ENCODE measurements around the gene LAMB3. TPM values are rescaled to one million over a fixed set of nuclear protein-coding genes. Genes with fewer than 3 reads are reported as not detected.

LAMB3 gene
- 1.3 TPM for total RNA-seq

DNA sequence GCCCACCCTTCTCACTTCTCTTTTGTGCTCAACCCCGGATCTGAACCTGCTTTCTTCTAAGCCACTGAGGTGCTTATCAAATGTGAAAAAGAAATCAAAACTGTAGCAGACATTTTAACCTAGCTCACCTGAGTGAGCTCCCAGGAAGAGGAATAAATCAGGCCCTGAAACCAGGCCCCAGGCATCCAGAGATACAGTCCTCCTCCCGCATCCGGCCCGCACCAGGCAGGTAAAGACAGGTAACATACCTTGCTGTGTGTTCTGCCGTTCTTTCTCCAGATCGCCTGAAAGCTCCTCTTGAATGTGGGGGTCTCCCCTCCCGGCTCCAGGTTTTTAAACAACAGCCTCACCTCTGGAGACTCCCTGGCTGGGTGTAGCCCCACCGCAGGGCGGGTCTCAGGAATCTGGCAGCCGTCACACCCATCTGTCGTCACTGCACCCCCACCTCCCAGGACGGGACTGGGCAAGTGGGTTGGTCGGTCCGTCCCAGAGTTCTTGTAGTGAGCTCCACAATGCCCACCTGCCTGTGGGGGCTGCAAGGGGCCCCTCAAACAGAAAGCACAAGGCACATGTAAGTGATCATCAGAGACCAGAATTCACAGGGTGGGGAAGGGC lies at the start of gene LAMB3:
Gene LAMB3, minus strand, starts transcription at position 305 of the 615 bp plus-strand sequence. CDS start 1,481 bp downstream, outside the sequence.

GRCh38 chr1:209674957-209675564 lies 22.8 kb upstream of the LAMB3 start, which contains the start of gene G0S2:
TSS of gene G0S2 (plus strand) at chr1:209675412. CDS start at chr1:209675685, 273 bp downstream.

DNA sequence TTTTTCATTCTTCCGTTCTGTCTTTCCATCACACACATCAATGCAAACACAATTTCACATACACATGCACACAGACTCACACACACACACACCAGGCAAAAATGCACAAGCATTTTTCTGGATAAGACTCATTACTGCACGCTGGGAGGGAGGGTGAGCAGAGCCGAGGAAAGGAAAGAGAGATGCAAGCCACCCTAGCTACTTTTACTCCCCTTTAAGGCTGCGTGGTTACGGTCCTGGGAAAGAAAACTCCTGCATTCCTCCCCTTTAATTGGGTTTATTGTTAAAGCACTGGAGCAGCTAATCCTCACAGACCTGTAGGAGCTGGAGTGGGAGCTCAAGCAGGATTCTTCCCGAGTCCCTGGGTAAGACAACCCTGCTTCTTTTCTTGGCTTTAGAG lies 68.8 kb downstream of the LAMB3 start, which contains the start of gene CAMK1G:
Gene CAMK1G, plus strand, starts transcription at position 307 of the 400 bp plus-strand sequence. CDS start 11,270 bp downstream, outside the sequence.

Other genes with a start within 250 kb of the LAMB3 start
- 2.8 TPM for gene CAMK1G, start 68.7 kb downstream of the LAMB3 start, total RNA-seq
- gene G0S2, start 23.0 kb upstream of the LAMB3 start, total RNA-seq = 2.2 TPM
- gene HSD11B1, start 52.4 kb upstream of the LAMB3 start, total RNA-seq = not detected
- not detected for gene TRAF3IP3, start 103.6 kb upstream of the LAMB3 start, total RNA-seq
- gene C1orf74, start 132.1 kb upstream of the LAMB3 start, total RNA-seq = 2.2 TPM
- gene IRF6, start 153.7 kb upstream of the LAMB3 start, total RNA-seq = not detected
- 21.9 TPM for gene UTP25, start 175.5 kb upstream of the LAMB3 start, total RNA-seq

Measured in parietal lobe (tissue), 1 donor.